Prostate gland (tissue), 2 donors: ENCODE results near the gene PLCG2.

ENCODE experiments used
- CTCF ChIP-seq, 4 experiments: fragments of 200-600 bp in 2 of 4; fragments of 450-650 bp in 2 of 4; sonication (generic) in 2 of 4; IDR thresholded peaks; 1 replicate in 3 of 4; 2 replicates in 1 of 4; pipeline ENCODE4 v1.5.1; 2016 to 2019; ENCODE audit warnings: antibody characterized with exemption in 4 of 4, mild to moderate bottlenecking in 2 of 4, moderate library complexity in 2 of 4
- POLR2AphosphoS5 ChIP-seq: sonication (generic); formaldehyde crosslinking; IDR thresholded peaks from one replicate; pipeline ENCODE4 v1.6.1; 2017; ENCODE audit warnings: antibody characterized with exemption

DNA sequence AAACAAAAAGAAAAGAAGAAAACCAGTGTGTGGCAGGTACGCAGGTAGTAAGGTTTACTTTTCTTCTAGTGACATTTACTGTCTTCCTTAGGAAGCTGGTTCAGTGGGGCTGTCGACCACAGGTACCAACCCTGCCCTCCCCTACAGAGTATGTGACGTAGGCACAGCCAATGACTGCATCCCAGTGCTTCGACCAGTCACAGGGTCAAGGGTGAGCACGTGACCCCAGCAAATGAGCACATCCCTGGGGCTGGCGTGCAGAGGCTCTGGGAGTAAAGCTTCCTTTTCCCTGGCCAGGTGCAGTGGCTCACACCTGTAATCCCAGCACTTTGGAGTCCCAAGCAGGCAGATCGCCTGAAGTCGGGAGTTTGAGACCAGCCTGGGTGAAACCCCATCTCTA lies 38.9 kb upstream of the PLCG2 start:
- no peak for TF ChIP-seq CTCF (IDR thresholded peaks at IDR 0.05)
- TF ChIP-seq POLR2AphosphoS5: no peak
